K562 (cell line): ENCODE results near the gene TAF5L.

ENCODE experiments used
- BMI1 ChIP-seq: fragments of 150-350 bp; IDR thresholded peaks from 2 replicates; pipeline ENCODE4 v1.6.1; 2014; ENCODE audit warnings: low read length
- BRCA1 ChIP-seq, 2 experiments: fragments of 450-650 bp in 1 of 2; sonication (generic) in 1 of 2; formaldehyde crosslinking in 1 of 2; IDR thresholded peaks; 2 replicates each; pipeline versions ENCODE4 v1.5.0 to v1.6.1; 2017 to 2020; ENCODE audit warnings: mild to moderate bottlenecking in 1 of 2, missing genetic modification reagents in 1 of 2
- CHD1 ChIP-seq: fragments of 200-600 bp; sonication (generic); IDR thresholded peaks from one replicate; pipeline ENCODE4 v1.6.1; 2012; ENCODE audit warnings: mild to moderate bottlenecking, moderate library complexity, low read length, inconsistent platforms
- ETS2 ChIP-seq: IDR thresholded peaks from 2 replicates; pipeline ENCODE4 v1.6.1; 2016; ENCODE audit warnings: borderline replicate concordance, missing genetic modification characterization, mild to moderate bottlenecking, moderate library complexity, missing compliant biosample characterization; ENCODE audit not compliant: poor library complexity, severe bottlenecking
- POLR2AphosphoS5 ChIP-seq: IDR thresholded peaks from 2 replicates; pipeline ENCODE4 v1.6.1; 2011; ENCODE audit warnings: mild to moderate bottlenecking, low read depth, low read length, moderate library complexity; ENCODE audit not compliant: control insufficient read depth, insufficient read depth
- SNRNP70 ChIP-seq: fragments of 200-400 bp; formaldehyde crosslinking; optimal IDR thresholded peaks from 2 replicates; pipeline ENCODE3; 2017; ENCODE audit warnings: low read depth, low read length
- SP1 ChIP-seq: sonication (generic); formaldehyde crosslinking; IDR thresholded peaks from 2 replicates; pipeline ENCODE4 v1.8.1; 2022; ENCODE audit warnings: mild to moderate bottlenecking, missing genetic modification reagents
- ZKSCAN1 ChIP-seq: fragments of 150-350 bp; IDR thresholded peaks from 2 replicates; pipeline ENCODE4 v1.6.1; 2016; ENCODE audit warnings: low read depth, low read length
- ZNF589 ChIP-seq: fragments of 200-800 bp; sonication (Bioruptor generic); IDR thresholded peaks from 2 replicates; pipeline ENCODE4 v1.6.1; 2016; ENCODE audit warnings: low read depth, missing genetic modification characterization, missing compliant biosample characterization

- TF ChIP-seq BMI1 (no peak), SP1 (CRISPR knock-in tag) (no peak), POLR2AphosphoS5 (no peak), ETS2 (no peak), ZKSCAN1 (no peak), ZNF589 (CRISPR knock-in tag) (no peak), BRCA1 (IDR thresholded peaks at IDR 0.05) (no peak), BRCA1 (CRISPR knock-in tag; IDR thresholded peaks at IDR 0.05) (no peak), CHD1 (no peak), SNRNP70 (no peak)
Observed at GRCh38 chr1:229666585-229666984, 40.7 kb upstream of the TAF5L start.
